Embryonic facial prominence (tissue), 1 donor: ENCODE measurements around the gene PATE4.

Experiments used
- DNase-seq: peaks from one replicate; pipeline ENCODE4 v3.0.0-alpha.2; 2016; ENCODE audit errors: extremely low spot score

Gene PATE4

GRCh38 chr11:125887373-125888324, 54.5 kb downstream of the PATE4 start, which contains the start of gene HYLS1:
Gene HYLS1 (plus strand): TSS chr11:125887668. CDS start chr11:125899369, 11,701 bp downstream.
- peak; percentile 80 for DNase-seq
